AG04449 (cell line): ENCODE measurements around the gene ATP6V0E2.
"Not testable (repeated sequence)": the region's sequence is repeated elsewhere in the genome, so short reads cannot be mapped to it uniquely, and the experiment has no call there.

Experiments used
- CTCF ChIA-PET: fragments of 350-600 bp; formaldehyde crosslinking; extraction: SDS; loops from one replicate; lab custom pipeline; 2021; ENCODE audit warnings: antibody characterized with exemption; lab: Yijun Ruan, JAX
- POLR2A ChIA-PET: fragments of 400-600, 350-600 bp; formaldehyde crosslinking; extraction: SDS; loops from one replicate; lab custom pipeline; 2020; ENCODE audit warnings: antibody characterized with exemption, inconsistent platforms; lab: Yijun Ruan, JAX
- DNase-seq: peaks from one replicate; pipeline ENCODE4 v3.0.0-alpha.2; 2010; ENCODE audit warnings: low read depth, low spot score
- H3K4me3 ChIP-seq: 2 replicates; pipeline ENCODE4 v1.5.1; 2011; ENCODE audit warnings: low read depth, mild to moderate bottlenecking, control low read depth, low read length
- CTCF ChIP-seq: IDR thresholded peaks from one replicate; pipeline ENCODE4 v1.5.1; 2011; ENCODE audit warnings: mild to moderate bottlenecking, moderate library complexity, low read length, control low read depth, inconsistent platforms; ENCODE audit not compliant: insufficient read depth; ENCODE audit errors: missing control alignments

Gene ATP6V0E2

GRCh38 chr7:149827089-149827981 lies 46.4 kb upstream of the ATP6V0E2 start:
- ChIA-PET POLR2A (no interaction called here), CTCF (interaction anchor here (2.3 kb wide), 1 partner anchor 20 kb away, joined by 8 read pairs; no protein-coding TSS in a partner anchor)
- no peak overlapping the region for H3K4me3 ChIP-seq
- DNase-seq = no peak
- TF ChIP-seq CTCF = no peak

GRCh38 chr7:149828357-149829309 lies 45.1 kb upstream of the ATP6V0E2 start:
- CTCF ChIA-PET = interaction anchor here (2.3 kb wide), 1 partner anchor 21 kb away, joined by 8 read pairs; no protein-coding TSS in a partner anchor
- POLR2A ChIA-PET = no interaction called here
- no peak for DNase-seq
- H3K4me3 ChIP-seq = no peak overlapping the region
- TF ChIP-seq CTCF = no peak

- DNase-seq, H3K4me3 ChIP-seq, POLR2A ChIA-PET, CTCF ChIA-PET: not testable (repeated sequence)
These were observed 43.2 kb upstream of the ATP6V0E2 start for GRCh38 chr7:149830527-149830926.

- POLR2A ChIA-PET = no interaction called here
- CTCF ChIA-PET = no interaction called here
- no peak overlapping the region for H3K4me3 ChIP-seq
- no peak for DNase-seq
- no peak for TF ChIP-seq CTCF
These were observed 42.6 kb upstream of the ATP6V0E2 start for GRCh38 chr7:149830997-149831740.

- POLR2A ChIA-PET = no interaction called here
- CTCF ChIA-PET = no interaction called here
- no peak overlapping the region for H3K4me3 ChIP-seq
- DNase-seq = no peak
- no peak for TF ChIP-seq CTCF
These were observed 42.0 kb upstream of the ATP6V0E2 start for GRCh38 chr7:149831741-149832219.

- ChIA-PET POLR2A (no interaction called here), CTCF (no interaction called here)
- TF ChIP-seq CTCF = no peak
- DNase-seq = no peak
- no peak overlapping the region for H3K4me3 ChIP-seq
These were observed 41.3 kb upstream of the ATP6V0E2 start for GRCh38 chr7:149832332-149833041.
